CD4-positive, alpha-beta T cell treated with Interleukin-12 subunit alpha and Interleukin-12 subunit beta, for 1 hour (primary cell): Measurements from ENCODE around the gene MORN1.

ENCODE experiments used
- DNase-seq: peaks from one replicate; pipeline ENCODE4 v3.0.0-alpha.2; 2020

The MORN1 gene

DNA sequence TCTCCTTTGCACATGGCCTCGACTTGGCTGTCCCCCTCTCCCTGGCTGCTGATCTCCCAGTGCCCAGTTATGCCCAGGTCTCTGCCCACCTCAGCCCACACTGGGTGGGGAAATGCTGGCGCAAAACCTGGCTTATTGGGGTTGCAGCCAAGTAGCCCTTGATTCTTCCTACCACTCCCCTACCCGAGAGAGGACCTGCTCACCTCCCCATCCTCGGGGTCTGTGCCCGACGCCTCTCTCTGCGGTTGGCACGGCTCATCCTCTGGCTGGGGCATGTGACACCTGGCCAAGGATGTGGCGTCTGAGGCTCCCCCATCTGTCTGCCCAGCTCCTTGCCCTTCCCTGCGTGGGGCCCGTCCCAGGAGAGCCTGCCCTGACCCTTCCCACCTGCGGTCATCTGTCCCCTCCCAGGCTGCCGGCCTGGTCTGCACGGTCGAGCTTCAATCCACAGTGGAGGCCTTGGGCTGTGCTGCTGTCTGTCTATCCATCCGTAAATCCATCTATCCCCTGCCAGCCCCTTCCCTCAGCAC, 27.5 kb upstream of the MORN1 start:
- DNase-seq: no peak

DNA sequence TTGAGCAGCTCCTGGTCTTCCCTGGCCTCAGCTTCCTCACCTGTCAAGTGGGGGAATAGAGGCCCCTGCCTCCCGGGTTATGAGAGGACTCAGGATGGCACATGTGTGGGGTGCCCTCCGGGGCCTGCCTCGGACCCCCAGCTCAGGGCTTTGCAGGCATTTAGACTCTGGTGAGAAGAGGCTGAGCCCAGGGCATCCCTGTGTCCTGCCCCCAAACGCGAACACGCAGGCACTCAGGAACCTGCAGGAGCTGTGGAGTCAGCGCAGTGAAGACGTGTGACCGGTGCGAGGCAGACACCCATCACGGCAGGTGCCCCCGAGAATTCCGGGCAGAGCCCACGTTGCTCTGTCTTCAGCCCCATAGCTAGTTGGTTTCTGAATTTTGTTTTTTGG, 26.5 kb upstream of the MORN1 start:
- no peak for DNase-seq

DNA sequence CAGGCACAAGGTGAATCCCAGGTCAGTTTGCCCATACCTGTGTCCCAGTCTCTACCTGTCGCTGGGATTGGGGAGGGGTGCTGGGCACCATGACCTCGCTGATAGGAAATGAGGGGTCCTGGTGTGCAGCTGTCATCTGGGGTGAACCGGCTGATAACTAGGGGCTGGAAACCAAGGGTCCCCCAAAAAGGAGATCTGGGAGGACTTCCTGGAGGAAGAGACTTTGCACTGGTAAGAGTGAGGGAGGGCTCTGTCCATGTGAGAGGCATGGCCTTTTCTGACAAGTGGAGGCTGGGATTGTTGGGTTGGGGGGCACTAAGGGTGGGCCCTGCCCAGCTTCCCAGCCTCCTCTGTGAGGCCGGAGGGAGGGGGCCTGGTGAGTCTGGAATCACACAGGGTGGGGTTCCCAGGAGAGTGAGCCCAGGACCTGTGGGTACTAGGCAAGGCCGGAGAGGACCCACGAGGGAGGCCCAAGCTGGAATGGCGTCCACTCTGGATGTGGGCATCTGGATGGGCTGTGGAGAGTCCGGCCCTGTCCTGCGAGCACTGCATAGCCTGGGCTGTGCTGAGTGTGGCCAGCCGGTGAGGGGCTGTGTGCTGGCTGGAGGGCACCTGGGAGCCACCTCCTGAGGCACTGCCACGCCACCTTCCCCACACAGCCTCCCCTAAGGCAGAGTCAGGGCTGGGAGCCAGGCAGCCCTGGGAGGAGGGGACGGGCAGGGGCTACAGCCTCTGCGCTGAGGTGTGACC, 25.9 kb upstream of the MORN1 start:
- DNase-seq: no peak

DNA sequence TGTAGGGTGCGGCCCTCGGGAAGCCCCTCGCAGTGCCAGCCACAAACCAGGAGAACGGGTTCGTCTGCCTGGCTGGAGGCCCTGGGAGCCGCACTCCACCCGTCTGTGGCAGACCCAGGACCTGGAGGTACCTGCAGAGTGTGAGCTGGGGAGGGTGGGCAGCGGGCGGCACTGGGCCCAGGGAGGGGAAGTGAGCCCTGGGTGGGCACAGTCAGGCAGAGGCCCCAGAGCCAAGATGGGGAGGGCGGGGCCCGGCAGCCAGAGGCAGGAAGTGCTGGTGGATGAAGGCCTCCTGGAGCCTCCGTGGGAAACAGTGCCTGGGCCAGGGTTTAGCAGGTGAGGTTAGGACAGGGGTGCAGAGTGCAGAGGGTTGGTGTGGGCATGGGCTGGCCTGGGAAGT, 25.0 kb upstream of the MORN1 start:
- DNase-seq: peak; percentile 26

DNA sequence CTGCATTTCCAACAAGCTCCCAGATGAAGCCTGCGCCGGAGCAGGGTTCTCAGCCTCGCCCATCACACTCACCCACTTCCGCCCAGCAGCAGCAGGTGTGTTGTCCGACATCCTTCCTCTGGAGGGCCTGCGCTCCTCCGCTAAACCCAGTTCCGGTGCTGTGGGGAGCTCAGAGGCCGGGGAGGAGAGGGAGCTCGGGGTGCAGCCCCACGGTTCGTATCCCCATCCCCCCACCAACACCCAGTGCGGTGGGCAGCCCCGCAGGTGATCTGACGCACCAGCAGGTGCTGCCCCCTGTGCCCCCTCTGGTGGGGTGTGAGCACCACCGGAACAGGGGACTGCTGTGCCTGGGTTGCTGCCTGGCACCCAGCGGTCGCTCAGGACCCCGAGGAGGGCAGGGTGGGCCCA, 24.5 kb upstream of the MORN1 start:
- DNase-seq: peak; percentile 58

DNA sequence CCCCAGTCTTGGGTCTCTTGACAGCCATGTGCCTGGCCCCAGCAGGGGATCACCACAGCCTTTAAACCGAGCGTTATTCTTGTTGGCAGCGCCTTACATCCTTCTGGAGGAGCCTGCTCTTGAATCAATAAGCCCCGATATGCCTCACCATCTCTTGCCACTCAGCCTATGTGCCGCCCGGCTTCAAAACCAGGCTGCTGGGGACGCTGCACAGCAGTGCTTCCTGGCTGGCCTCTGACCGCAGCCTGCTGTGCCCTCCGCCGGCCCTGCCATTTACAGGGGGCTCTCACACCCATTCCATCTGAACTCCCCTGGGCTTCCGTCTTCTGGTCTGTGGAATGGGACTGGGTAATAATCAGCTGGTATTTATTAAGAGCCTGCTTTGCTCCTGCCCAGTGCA, 24.0 kb upstream of the MORN1 start:
- DNase-seq: no peak

DNA sequence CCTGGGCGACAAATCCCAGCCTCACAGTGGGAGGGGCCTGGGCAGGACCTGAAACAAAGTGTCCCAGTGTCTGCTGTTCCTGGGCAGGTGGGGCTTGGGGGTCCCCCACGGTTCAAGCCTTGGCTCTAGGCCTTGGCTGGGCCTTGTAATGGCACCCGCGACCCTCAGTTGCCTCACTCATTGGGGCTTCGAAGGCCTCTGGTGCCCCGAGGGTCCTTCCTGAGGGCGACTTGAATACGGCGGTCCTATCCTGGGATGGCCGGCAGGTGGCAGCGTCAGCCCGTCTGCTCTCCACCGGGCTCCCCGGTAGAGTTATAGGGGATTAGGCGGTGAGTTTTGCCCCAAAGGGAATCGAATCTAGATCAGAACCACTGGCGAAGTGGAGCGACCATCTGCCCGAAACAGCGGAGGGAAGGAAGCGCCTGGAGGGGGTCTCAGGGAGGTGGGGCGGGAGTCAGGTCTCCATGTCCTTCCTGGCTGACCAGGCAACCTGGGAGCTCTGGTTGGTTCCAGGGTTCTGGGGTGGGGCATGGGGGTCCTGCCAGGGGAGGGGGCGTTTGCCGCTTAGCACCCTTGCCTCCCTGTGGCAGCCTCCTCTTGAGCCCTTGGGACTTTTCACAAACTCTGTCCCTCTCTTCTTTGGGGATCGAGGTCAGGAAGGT, 23.1 kb upstream of the MORN1 start:
- peak; percentile 84 for DNase-seq

DNA sequence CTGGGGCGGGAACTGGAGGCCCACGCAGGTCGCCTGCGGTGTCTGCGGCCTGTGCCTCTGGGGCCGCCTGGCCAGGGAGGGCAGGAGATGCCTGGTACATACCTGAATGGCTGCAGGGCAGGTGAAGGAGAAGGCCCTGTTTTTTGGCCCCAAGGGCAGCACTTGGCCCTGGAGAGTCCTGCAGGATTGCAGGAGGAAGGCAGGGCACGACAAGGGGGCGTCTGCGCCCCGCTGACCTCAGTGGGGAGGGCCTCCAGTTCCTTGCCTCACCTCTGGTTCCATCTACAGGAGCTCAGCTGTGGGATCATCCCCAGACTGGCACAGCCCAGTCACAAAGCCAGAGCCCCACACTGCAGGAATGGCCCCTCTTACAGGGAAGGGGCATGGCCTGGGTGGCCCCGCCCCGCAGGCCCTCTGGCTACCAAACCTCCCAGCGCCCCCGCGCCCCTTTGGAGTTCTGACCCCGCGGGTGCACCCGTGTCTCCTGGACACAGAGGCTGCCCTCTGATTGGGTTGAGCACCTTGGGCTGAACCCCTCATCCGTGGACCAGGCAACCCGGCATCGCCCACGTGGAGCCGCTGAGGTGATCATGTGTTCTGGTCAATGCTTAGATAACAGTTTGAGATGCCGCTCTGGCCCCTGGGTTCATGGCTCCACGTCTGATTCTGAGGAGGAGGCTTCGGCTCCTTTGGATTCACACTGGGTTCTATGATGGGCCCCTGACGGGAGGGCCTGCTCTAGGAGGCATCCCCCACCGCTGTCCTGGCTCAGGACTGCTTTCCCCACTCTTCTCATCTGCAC, 22.3 kb upstream of the MORN1 start:
- DNase-seq: no peak

DNA sequence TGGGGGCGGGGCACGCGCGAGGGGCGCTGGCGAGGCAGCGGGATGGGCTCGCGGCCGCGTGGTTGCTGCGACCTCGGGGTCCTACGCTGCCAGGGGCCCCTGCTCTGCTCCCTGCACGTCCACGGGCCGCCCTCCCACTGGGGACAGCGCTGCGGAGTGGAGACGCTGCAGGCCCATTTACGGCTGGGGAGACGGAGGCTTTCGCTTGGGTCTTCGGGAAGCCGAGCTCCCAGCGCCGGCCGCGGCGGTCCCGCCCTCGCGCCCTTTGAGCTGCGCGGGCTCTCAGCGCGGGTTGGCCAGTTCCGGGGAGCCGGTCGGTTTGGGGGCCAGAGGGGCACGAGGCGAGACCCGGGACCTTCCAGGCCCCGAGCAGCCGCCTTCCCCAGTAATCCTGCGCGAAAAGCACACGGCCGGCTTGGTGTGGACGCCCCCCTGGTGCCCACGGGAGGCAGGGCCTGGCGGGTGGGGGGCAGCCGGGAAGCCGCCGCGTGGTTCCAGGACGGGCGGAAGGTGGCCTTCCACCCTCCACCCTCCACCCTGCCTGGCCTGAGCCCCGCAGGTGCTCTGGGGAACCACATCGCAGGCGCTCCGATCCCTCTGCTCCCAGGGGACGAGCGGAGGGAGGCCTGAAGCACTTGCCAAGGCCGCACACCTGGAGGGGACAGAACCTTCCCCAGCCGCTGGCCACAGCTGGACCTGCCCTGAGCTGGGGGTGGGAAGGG, 21.6 kb upstream of the MORN1 start:
- no peak for DNase-seq

DNA sequence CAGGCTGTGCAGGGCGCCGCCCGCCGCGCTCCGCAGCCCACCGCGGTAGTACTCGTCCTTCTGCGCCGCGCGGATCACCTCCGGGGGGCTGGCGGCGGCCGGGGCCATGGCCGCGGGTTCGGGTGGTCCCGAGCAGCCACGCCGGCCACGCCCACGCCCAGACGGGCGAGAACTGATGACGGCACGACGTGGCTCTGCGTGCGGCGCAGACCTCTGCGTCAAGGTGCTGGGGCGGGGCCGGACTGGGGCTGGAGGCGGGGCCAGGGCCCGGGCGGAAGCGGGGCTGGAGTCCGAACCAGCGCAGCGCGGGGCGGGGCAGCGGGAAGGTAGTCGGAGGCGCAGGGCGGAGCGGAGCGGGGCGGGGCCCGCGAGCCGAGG, 21.0 kb upstream of the MORN1 start, which contains the start of gene PEX10:
Gene PEX10 (minus strand): TSS at position 170 of the 378 bp plus-strand sequence. CDS start 62 bp downstream, at position 108.
- DNase-seq: peak; percentile 99

DNA sequence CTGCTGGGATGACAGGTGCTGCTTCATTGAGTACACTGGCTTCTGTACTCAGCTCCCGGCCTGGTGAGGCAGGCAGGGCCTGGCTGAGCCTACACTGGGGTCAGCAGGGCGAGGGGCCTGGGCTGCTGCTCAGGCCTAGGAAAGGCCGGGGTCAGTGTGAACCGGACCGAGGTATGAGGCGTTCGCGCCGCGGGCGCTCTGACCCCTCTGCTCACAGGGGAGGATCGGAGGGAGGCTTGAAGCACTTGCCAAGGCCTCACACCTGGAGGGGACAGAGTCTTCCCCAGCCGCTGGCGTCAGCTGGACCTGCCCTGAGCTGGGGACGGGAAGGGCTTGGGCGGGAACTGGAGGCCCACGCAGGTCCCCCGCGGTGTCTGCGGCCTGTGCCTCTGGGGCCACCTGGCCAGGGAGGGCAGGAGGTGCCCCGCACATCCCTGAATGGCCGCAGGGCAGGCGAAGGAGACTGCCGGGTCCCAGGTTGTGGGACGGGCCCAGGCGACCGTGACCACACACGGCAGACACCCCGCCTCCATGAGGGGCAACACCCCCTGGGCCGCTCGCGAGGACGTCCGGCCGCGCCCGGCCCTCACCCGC, 20.5 kb upstream of the MORN1 start:
- DNase-seq: no peak

DNA sequence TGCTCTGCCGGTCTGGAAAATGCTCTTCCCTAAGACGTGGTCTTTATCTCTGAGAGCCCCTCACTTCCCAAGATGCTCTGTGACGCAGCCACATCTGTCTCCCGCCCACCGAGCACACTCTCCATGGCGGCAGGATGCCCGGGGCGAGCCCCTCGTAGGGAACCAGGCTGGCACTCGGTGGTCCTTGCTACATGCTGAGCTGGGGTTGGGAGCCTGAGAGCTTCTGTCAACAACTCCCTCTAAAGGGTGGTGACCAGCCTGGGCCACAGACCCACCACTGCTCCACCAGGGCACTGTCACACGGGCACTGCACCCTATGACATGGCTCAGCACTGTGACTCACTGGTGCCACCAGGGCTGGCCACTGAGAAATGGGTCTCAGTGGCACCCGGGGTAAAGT, 18.4 kb upstream of the MORN1 start:
- DNase-seq: no peak

DNA sequence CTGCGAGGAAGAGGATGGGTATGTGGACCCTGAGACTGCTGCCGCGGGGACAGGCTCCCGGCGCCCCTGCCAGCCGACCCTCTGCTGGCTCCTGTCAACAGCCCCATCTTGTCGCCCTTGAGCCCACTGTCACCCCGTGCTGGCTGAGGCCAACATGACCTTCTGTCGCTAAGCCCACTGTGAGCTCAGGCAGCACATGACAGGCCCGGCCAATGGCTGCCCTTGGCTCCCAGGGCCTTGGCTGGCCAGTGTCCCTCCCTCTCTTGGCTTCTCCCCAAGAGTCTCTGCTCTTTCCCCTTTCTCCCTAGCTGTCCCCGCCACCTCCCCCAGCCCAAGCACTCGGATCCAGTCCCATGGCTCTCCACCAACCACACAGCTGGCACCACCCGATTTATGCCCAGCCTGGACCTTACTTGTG, 17.5 kb upstream of the MORN1 start:
- no peak for DNase-seq

DNA sequence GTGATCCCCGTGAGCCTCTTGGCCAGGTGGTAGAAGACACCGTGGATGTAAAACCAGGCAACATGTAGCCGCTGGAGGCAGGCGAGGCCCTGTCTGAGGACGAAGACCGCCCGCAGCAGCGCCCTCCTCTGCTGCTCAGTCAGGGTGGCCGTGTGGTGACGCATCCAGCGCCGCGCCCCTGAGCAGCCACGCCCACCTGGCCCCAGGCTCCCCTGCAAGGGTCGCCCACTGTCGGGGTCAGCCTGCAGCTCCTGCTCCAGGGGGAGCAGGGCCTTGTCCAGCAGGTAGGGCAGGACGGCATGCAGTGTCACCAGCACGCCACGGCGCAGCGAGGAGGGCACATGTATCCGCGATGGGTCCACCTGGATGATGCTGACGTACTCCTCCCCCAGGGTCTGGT, 17.1 kb upstream of the MORN1 start:
- no peak for DNase-seq

DNA sequence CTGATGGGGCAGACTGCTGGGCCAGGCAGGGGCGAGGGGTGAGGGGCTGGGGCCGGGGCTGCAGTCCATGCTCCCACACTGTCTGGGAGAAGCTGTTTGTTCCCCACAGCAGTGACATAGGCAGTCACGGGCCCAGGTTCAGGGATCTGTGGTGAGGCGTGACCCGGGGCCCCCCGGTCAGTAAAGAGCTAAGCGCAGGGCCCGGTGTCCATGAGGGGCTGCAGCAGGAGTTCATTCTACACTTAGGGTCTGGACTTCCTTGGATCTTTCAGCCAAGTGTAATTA, 16.6 kb upstream of the MORN1 start:
- no peak for DNase-seq

DNA sequence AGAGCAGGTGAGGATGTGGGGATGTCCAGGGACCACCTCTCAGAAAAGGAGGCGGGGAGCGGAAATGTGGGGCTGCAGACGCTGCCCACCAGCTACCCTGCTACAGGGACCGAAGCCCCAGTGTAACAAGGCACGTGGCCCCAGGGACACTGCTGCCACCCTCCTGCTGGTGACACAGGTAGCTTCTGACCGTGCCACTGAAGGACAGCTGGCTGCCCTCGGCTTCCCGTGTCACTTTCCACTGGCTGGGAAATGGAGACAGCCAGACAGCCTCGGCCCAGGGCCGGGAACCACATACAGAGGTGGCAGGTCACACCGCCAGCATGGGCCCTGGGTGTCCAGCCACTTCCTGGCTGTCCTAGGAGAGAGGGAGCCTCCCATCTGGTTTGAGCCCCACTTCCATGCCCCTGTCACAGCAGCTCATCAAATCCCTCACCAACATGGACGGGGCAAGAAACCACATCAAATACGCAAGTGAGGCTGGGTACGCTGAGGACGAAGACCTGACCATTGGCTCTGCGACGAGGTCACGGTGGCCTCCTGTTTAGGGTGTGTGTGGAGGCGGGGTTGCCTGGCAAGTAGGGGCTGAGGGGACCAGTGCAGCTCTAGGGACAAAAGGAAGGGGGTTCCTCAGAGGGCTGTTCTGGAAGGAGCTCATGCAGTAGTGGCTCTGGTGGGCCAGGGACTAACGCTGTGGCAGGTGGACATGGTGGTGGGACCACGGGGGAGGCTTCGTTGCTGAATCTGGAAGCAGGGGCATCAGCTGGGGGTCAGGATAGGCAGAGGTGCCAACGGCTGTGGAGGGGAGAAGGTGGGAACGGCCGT, 16.0 kb upstream of the MORN1 start:
- no peak for DNase-seq

DNA sequence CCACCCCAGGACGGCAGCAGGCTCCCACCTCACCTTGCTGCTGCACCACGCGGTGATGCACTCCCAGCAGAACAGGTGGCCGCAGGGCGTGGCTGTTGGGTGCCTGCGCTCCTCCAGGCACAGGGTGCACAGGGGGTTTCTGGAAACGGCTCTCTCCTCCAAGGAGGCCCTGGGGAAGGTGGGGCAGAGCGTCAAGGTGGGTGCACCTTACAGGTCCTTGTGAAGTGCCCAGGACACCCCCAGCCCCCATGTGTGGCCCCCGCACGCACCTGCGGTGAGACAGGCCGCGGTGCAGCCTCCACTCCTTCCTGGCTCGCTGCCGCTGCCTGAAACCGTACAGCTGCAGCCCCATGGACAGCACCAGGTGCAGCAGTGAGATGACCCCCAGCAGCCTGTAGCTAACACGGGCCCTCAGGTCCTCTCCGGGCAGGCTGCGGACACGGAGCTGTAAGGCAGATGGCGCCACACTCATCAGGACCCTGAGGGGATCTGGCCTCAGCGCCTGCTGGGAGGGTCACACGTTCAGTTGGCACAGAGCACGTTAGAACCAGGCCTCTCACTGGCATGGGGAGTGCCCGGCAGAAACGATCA, 15.2 kb upstream of the MORN1 start:
- DNase-seq: no peak

DNA sequence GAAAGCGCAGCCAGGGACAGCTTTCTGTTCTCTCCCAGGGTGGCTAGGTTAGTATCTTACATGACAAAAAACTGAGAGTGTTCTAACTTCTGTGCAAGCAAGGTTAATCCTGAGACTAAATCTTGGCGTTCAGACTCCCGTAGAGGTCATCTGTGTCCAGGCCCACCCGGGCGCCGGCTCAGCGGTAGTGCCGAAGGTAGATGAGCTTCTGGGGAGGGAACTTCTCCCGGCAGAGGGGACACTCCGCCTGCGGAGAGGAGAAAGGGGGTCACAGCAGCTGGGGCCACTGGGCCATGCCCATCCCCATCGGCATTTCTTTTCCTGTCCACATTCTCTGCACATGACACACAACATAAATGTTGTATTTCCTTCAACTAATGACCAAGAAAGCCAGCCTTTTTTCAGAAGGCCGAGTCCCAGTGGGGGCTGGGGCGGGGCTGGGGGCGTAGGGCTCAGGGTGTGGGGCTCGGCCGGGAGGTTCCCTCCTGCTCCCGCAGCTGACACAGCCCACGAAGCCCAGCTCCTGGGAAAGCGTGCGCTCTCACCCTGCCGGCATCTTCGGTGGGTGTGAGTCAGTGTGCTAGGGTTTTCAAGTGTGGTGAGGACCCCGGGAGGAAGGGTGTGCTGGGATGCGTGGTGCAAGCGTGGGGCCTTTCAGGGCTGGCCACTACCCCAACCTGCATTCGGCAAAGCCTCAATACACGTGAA, 14.4 kb upstream of the MORN1 start:
- DNase-seq: no peak

DNA sequence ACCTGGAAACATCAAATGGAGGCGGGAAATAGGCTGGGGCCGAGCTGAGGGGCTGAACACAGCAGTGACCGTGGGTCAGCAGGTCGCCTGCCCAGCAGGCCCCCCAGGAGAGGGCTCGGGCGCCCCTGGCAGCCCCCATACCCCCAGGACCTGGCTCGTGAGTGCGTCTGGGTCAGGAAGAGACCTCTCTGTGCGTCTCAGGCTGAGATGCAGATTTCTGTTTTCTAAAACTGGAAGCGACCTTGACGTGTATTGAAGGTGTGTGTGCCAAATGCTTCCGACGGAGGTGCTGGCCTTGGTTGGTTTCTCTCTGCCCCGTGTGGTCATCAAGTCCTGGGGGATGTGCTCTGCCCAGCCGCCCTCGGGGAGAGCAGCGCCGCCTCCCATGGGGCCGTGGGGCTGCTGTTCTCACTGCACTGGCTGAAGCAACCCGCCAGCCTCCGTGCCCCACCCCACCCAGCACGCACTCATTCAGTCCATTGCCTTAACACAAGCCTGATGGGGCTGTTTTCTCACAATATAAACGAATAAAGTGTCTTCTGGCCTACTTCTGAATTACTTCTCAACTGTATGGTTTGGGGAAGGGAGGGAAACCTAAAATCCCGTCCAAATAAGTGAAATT, 13.6 kb upstream of the MORN1 start:
- no peak for DNase-seq
